ENCODE data around the gene REM1.
"Not testable (repeated sequence)": the region's sequence is repeated elsewhere in the genome, so short reads cannot be mapped to it uniquely, and the experiment has no call there.

The REM1 gene, protein sequence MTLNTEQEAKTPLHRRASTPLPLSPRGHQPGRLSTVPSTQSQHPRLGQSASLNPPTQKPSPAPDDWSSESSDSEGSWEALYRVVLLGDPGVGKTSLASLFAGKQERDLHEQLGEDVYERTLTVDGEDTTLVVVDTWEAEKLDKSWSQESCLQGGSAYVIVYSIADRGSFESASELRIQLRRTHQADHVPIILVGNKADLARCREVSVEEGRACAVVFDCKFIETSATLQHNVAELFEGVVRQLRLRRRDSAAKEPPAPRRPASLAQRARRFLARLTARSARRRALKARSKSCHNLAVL

GRCh38 chr20:31474758-31475427 lies at the start of gene REM1, which contains the start of gene DEFB124:
Gene REM1 (plus strand): TSS chr20:31475288. CDS start chr20:31476446, 1,158 bp downstream.
Gene DEFB124 (minus strand): TSS chr20:31475127. CDS start chr20:31473013, 2,114 bp downstream.
- no peak for TF ChIP-seq ISL1 (CRISPR knock-in tag; IDR thresholded peaks at IDR 0.05)
- TF ChIP-seq TOX (CRISPR knock-in tag; IDR thresholded peaks at IDR 0.05; ENCODE audit: borderline replicate concordance), result no peak
- no peak for TF ChIP-seq TCF4 (CRISPR knock-in tag; IDR thresholded peaks at IDR 0.05; ENCODE audit: borderline replicate concordance)
- no peak for TF ChIP-seq ZFP30 (CRISPR knock-in tag; IDR thresholded peaks at IDR 0.05)
- no peak for TF ChIP-seq ZFP3 (CRISPR knock-in tag; IDR thresholded peaks at IDR 0.05)
- TF ChIP-seq PATZ1 (CRISPR knock-in tag; IDR thresholded peaks at IDR 0.05; ENCODE audit: borderline replicate concordance), result no peak
- no peak for TF ChIP-seq CSRNP3 (CRISPR knock-in tag; IDR thresholded peaks at IDR 0.05)
- TF ChIP-seq, protein P1, sequence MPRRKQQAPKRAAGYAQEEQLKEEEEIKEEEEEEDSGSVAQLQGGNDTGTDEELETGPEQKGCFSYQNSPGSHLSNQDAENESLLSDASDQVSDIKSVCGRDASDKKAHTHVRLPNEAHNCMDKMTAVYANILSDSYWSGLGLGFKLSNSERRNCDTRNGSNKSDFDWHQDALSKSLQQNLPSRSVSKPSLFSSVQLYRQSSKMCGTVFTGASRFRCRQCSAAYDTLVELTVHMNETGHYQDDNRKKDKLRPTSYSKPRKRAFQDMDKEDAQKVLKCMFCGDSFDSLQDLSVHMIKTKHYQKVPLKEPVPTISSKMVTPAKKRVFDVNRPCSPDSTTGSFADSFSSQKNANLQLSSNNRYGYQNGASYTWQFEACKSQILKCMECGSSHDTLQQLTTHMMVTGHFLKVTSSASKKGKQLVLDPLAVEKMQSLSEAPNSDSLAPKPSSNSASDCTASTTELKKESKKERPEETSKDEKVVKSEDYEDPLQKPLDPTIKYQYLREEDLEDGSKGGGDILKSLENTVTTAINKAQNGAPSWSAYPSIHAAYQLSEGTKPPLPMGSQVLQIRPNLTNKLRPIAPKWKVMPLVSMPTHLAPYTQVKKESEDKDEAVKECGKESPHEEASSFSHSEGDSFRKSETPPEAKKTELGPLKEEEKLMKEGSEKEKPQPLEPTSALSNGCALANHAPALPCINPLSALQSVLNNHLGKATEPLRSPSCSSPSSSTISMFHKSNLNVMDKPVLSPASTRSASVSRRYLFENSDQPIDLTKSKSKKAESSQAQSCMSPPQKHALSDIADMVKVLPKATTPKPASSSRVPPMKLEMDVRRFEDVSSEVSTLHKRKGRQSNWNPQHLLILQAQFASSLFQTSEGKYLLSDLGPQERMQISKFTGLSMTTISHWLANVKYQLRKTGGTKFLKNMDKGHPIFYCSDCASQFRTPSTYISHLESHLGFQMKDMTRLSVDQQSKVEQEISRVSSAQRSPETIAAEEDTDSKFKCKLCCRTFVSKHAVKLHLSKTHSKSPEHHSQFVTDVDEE (CRISPR knock-in tag; IDR thresholded peaks at IDR 0.05), result no peak
- TF ChIP-seq, protein P2, sequence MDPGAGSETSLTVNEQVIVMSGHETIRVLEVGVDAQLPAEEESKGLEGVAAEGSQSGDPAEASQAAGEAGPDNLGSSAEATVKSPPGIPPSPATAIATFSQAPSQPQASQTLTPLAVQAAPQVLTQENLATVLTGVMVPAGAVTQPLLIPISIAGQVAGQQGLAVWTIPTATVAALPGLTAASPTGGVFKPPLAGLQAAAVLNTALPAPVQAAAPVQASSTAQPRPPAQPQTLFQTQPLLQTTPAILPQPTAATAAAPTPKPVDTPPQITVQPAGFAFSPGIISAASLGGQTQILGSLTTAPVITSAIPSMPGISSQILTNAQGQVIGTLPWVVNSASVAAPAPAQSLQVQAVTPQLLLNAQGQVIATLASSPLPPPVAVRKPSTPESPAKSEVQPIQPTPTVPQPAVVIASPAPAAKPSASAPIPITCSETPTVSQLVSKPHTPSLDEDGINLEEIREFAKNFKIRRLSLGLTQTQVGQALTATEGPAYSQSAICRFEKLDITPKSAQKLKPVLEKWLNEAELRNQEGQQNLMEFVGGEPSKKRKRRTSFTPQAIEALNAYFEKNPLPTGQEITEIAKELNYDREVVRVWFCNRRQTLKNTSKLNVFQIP (CRISPR knock-in tag; IDR thresholded peaks at IDR 0.05; ENCODE audit: borderline replicate concordance, low read depth), result no peak
- TF ChIP-seq BACH2 (CRISPR knock-in tag; IDR thresholded peaks at IDR 0.05; ENCODE audit: borderline replicate concordance), result no peak
- no peak for TF ChIP-seq ZNF8 (CRISPR knock-in tag; IDR thresholded peaks at IDR 0.05)
- no peak for TF ChIP-seq ZNF565 (CRISPR knock-in tag; conservative IDR thresholded peaks at IDR 0.05; ENCODE audit: low read depth)
- ATAC-seq, result peak; percentile 84

DNA sequence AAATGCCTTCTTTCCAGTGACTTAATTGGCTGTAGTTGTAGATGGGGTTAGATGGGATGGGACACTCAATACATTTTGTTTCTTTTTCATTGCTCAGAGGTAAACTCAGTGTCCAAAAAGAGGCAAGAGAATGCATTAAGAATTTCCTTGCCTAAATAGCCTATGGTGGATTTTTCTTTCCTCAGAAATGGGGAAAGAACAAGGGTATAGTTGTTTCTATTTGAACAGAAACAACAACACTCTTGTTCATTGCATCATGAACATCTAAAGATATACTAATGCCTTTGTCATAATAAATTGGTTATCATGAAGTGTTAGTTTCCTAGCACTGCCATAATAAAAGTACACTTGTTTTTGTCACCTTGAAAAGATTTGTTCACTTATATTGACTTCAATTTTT lies 49.3 kb upstream of the REM1 start:
- ATAC-seq, result no peak

DNA sequence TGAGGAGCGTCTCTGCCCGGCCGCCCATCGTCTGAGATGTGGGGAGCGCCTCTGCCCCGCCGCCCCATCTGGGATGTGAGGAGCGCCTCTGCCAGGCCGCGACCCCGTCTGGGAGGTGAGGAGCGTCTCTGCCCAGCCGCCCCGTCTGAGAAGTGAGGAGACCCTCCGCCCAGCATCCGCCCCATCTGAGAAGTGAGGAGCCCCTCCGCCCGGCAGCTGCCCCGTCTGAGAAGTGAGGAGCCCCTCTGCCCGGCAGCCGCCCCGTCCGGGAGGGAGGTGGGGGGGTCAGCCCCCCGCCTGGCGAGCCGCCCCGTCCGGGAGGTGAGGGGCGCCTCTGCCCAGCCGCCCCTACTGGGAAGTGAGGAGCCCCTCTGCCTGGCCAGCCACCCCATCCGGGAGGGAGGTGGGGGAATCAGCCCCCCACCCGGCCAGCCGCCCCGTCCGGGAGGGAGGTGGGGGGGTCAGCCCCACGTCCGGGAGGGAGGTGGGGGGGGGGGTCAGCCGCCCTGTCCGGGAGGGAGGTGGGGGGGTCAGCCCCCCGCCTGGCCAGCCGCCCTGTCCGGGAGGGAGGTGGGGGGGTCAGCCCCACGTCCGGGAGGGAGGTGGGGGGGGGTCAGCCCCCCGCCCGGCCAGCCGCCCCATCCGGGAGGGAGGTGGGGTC lies 48.1 kb upstream of the REM1 start:
- not testable (repeated sequence) for ATAC-seq

More for the DNA sequence above, 49.3 kb upstream of the REM1 start:
- TF ChIP-seq, protein P3, sequence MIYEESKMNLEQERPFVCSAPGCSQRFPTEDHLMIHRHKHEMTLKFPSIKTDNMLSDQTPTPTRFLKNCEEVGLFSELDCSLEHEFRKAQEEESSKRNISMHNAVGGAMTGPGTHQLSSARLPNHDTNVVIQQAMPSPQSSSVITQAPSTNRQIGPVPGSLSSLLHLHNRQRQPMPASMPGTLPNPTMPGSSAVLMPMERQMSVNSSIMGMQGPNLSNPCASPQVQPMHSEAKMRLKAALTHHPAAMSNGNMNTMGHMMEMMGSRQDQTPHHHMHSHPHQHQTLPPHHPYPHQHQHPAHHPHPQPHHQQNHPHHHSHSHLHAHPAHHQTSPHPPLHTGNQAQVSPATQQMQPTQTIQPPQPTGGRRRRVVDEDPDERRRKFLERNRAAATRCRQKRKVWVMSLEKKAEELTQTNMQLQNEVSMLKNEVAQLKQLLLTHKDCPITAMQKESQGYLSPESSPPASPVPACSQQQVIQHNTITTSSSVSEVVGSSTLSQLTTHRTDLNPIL (CRISPR knock-in tag; IDR thresholded peaks at IDR 0.05; ENCODE audit: low read depth), result no peak
- no peak for TF ChIP-seq ARNTL (CRISPR knock-in tag; IDR thresholded peaks at IDR 0.05; ENCODE audit: borderline replicate concordance, low read depth)
- no peak for TF ChIP-seq ISL1 (CRISPR knock-in tag; IDR thresholded peaks at IDR 0.05)
- TF ChIP-seq ESRRG (CRISPR knock-in tag; IDR thresholded peaks at IDR 0.05), result no peak
- TF ChIP-seq TOX (CRISPR knock-in tag; IDR thresholded peaks at IDR 0.05; ENCODE audit: borderline replicate concordance), result no peak
- TF ChIP-seq ZFP3 (CRISPR knock-in tag; IDR thresholded peaks at IDR 0.05), result no peak
- TF ChIP-seq ZNF70 (CRISPR knock-in tag; IDR thresholded peaks at IDR 0.05), result no peak
- TF ChIP-seq, protein P2 (CRISPR knock-in tag; IDR thresholded peaks at IDR 0.05; ENCODE audit: borderline replicate concordance, low read depth), result no peak
- TF ChIP-seq ZFP30 (CRISPR knock-in tag; IDR thresholded peaks at IDR 0.05), result no peak
- no peak for TF ChIP-seq BACH2 (CRISPR knock-in tag; IDR thresholded peaks at IDR 0.05; ENCODE audit: borderline replicate concordance)
- TF ChIP-seq PPARA (CRISPR knock-in tag; IDR thresholded peaks at IDR 0.05; ENCODE audit: borderline replicate concordance), result no peak
- TF ChIP-seq ZNF8 (CRISPR knock-in tag; IDR thresholded peaks at IDR 0.05), result no peak
- TF ChIP-seq, protein P1 (CRISPR knock-in tag; IDR thresholded peaks at IDR 0.05), result no peak
- TF ChIP-seq RARB (CRISPR knock-in tag; IDR thresholded peaks at IDR 0.05), result no peak
- TF ChIP-seq ZC3H10 (CRISPR knock-in tag; IDR thresholded peaks at IDR 0.05), result no peak

- not testable (repeated sequence) for ATAC-seq
These were observed 47.5 kb upstream of the REM1 start for GRCh38 chr20:31427576-31427975.
